GM18520 (cell line): ENCODE results near the gene ANKS1B.
"Not testable (repeated sequence)": the region's sequence is repeated elsewhere in the genome, so short reads cannot be mapped to it uniquely, and the experiment has no call there.

ENCODE experiments used
- ATAC-seq: cut with Tn5 transposase; IDR thresholded peaks from one replicate; pipeline ENCODE4 v1.9.1; 2021; ENCODE audit not compliant: unreplicated experiment

ANKS1B gene

GRCh38 chr12:99284161-99284560 lies 700.6 kb downstream of the ANKS1B start:
- no peak for ATAC-seq

GRCh38 chr12:99282624-99283023 lies 702.1 kb downstream of the ANKS1B start:
- ATAC-seq: no peak

DNA sequence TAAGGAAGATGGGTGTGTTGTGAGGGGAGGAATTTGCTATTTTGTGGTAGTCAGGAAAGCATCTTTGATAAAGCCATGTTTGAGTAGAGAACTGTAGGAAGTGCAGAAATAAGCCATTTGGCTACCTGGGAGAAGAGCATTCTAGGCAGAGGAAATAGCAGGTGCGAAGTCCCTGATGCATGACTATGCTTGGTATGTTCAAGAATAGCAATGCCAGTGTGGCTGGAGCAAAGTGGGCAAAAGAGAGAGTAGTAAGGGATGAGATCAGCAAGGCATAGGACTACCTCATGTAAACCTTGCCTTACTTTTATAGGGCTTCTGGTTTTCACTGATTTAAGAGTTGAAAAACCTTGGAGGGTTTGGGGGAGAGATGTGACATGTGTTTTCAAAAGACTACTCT lies 702.6 kb downstream of the ANKS1B start:
- no peak for ATAC-seq

DNA sequence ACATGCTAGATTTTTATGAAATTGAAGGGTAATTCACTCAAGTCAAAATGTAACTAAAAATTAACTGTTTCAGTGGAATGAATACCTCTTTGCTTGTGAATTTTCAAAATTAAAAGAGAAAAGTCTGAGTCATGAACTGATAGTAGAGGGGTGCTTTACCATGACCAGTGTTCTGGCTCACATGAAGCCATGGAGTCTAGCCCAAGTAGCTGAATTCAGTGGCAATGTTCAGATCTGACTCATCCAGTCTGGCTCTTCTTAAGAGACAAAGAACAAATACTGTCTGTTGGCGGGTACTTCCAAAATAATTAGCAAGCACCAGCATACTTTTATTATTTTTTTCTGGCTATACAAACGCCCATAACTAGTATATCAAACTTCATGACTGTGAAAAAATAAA lies 703.5 kb downstream of the ANKS1B start:
- no peak for ATAC-seq

DNA sequence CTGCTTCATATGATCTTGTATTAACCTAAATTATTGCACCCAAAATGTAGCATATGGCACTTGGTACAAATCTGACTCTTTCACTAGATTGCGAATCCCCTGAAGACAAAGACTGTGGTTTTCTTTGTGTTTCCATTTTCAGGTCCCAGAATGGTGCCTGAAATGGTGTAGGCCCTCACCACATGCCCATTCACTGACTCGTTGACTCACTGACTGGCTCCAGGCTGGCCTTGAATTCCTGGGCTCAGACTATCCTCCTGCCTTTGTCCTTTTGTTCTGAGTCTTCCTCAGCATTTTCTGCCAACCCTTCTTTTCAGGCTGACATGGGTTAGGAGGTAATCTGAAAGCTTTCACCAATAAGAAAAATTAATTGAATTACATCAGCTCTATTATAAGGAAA lies 705.8 kb downstream of the ANKS1B start:
- ATAC-seq: no peak

GRCh38 chr12:99277591-99278379 lies 707.0 kb downstream of the ANKS1B start:
- no peak for ATAC-seq

- no peak for ATAC-seq
These were observed 713.7 kb downstream of the ANKS1B start for GRCh38 chr12:99271071-99271470.

- no peak for ATAC-seq
These were observed 717.7 kb downstream of the ANKS1B start for GRCh38 chr12:99267038-99267437.

DNA sequence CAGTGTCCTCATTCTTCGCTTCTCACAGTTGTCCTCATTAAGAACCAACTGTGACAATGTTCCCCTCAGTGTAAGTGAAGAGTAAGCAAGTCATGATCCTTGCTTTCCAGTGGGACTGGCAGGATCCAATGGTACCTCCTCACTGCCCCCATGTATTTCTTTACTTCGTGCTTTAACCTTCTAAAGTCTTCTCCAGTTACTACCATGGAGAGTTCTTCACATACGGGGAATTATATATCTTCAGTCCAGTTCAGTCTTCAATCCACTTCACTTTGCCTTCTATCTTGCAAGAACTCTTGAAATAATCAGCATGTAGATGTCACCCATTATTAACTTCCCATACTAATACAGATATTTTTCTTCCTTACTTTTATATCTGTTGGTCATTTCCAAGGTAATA lies 719.1 kb downstream of the ANKS1B start:
- ATAC-seq: no peak

- ATAC-seq: no peak
These were observed 723.5 kb downstream of the ANKS1B start for GRCh38 chr12:99261256-99261655.

- ATAC-seq: no peak
These were observed 724.2 kb downstream of the ANKS1B start for GRCh38 chr12:99260456-99260996.

GRCh38 chr12:99259040-99259934 lies 725.4 kb downstream of the ANKS1B start:
- no peak for ATAC-seq

DNA sequence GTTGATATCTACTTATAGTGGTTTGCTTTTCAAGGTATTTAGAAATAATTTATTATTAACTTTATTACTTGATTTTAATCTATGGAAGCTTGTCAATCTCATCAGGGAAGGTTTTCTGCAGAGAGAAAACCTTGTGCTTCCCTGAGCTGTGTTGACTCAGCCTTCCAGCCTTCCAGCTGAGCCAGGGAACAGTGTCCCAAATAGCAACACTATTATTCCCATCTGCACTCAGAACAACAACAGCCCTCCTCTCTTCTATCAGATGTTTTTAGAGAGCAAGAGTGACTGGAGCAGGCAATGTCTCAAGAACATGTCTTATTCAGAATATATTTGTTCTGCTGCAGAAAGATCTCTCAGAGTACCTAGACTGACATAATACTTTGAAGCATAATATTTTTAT lies 727.1 kb downstream of the ANKS1B start:
- no peak for ATAC-seq

GRCh38 chr12:99253068-99253467 lies 731.7 kb downstream of the ANKS1B start:
- ATAC-seq: no peak

DNA sequence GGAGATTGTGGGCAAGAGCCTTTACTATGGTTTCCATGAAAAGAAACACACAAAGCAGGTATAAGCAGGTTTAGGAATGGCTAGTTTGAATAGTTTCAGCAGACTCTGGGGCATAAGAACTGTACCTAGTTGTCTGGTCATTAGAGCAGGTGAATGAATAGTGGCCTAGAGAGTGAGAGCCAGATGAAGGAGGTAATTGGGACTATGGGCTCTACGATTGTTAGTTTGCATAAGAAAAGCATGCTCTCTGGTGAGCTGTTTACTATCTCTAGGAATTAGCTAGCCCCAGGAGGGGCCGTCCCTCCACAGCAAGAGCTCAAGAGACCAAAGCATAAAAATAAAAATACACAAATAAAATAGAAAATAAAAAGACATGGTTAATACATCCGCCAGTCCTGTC lies 734.6 kb downstream of the ANKS1B start:
- no peak for ATAC-seq

- no peak for ATAC-seq
These were observed 735.2 kb downstream of the ANKS1B start for GRCh38 chr12:99249543-99249942.

GRCh38 chr12:99237907-99238538 lies 746.7 kb downstream of the ANKS1B start:
- not testable (repeated sequence) for ATAC-seq

DNA sequence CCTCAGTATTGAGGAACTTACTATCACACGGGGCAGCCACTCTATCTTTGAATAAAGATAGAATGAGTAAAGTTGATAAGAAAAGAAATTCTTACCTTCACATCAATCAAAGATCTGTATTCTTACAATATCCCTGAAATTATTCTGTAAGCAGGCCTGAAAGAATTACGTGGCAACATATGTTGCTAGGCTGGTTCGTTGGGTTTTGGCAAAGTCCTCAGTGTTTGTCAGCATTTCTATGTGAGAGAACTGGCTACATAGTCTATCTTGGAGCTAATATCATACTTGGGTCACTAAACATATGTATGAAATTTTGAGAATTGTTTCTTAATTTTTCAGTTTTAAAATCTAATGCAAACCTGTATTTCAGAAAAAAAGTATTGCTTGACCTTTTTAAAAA lies 749.4 kb downstream of the ANKS1B start:
- ATAC-seq: no peak

DNA sequence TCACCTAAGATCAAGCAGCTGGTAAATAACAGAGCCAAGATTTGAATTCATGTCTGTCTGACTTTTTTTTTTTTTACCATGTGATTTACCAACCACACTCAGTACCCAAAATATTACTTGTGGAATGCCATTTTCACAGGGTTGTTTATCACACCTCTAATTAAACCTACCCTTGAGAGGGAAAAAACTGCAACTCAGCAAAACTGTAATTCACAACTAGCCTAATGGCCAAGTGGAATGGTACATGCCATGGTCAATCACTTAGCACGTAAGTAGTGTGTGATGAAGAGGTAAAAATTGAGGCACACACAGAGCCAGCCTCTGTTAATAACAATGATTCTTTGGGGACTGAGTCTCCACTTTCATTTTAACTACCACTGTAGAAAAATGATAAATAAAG lies 750.0 kb downstream of the ANKS1B start:
- ATAC-seq: no peak

DNA sequence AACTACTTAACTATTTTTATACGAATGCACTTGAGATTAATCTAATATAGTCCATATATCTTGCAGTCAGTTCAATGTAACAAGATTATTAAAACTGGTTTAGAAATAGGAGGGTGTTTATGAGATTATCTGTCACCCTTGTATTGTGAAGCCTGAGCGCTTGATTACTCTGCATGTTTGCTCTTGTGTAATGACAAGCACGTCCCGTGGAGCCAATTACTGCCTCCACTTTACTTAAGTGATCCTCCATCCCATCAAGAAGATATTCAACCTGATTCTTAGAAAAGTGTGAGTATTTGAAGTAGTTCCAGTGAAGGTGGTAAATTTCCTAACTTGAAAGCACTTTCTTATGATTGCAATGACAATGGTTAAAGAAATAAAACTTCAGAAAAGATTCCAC lies 752.4 kb downstream of the ANKS1B start:
- ATAC-seq: no peak

DNA sequence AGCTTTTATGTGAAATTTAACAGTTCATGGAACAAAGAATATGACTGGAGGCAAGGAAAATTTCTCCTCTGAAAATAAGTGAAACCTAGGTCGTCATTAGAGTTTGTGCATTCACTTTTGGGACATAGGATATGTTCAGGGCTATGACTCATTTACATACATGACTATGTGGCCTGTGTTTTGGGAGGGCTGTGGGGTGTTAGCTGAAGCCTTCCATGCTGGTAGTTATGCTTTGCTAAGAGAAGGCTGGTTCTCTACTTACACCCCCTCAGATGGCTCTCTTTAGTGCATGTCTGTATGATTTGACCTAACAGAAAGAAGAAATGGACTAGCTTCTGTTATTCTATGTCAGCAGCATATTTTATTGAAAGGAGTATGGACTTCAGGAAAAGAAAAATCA lies 753.7 kb downstream of the ANKS1B start:
- ATAC-seq: no peak
